Stimulated activated CD4-positive, alpha-beta T cell treated with anti-CD3 and anti-CD28 coated beads, Interleukin-4, amount 100 ng/mL, for 48 hours (primary cell): ENCODE data around the gene SAA1.
"Not testable (repeated sequence)": the region's sequence is repeated elsewhere in the genome, so short reads cannot be mapped to it uniquely, and the experiment has no call there.

ENCODE experiments used
- DNase-seq, 2 donors: peaks; one replicate each; pipeline ENCODE4 v3.0.0-alpha.2; 2020; ENCODE audit warnings: low read depth in 2 of 2

SAA1 gene

DNA sequence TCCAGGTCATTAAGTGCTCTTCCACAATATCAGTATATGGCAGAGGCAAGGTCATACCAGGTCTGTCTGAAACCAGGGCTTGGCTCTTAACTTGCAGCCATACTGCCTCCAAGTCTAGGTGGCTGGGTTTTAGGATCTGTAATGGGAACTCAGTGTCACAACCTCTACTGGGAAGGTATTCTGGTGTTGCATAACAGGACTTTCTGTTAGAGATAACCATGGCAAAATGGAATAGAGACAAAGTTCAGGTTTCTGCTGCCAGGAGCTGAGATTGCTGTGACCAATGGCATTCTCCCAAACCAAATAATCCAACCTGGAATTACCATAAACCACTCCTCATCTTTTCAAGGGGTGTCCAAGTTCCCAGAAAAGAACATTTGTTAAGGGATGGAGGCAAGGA is 6.8 kb upstream of the SAA1 start:
- DNase-seq = no peak

DNA sequence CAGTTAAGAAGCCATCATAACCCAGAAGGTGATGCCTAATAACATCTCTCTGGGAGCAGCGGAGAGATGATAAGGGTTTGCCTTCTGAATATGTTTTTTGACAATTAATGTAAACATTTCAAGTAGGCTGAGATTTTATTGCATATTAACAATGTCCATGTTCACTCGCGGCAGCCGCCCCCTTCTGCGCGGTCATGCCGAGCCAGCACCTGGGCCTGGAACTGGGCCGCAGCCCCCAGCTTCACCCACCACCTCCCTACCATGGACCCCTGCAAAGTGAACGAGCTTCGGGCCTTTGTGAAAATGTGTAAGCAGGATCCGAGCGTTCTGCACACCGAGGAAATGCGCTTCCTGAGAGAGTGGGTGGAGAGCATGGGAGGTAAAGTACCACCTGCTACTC is 4.3 kb upstream of the SAA1 start:
- DNase-seq = no peak

DNA sequence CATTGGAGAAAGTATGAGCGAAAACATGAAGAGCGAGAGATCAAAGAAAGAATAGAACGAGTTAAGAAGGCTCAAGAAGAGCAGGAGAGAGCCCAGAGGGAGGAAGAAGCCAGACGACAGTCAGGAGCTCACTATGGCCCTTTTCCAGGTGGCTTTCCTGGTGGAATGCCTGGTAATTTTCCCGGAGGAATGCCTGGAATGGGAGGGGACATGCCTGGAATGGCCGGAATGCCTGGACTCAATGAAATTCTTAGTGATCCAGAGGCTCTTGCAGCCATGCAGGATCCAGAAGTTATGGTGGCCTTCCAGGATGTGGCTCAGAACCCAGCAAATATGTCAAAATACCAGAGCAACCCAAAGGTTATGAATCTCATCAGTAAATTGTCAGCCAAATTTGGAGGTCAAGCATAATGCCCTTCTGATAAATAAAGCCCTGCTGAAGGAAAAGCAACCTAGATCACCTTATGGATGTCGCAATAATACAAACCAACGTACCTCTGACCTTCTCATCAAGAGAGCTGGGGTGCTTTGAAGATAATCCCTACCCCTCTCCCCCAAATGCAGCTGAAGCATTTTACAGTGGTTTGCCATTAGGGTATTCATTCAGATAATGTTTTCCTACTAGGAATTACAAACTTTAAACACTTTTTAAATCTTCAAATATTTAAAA is 3.2 kb upstream of the SAA1 start:
- DNase-seq = not testable (repeated sequence)

DNA sequence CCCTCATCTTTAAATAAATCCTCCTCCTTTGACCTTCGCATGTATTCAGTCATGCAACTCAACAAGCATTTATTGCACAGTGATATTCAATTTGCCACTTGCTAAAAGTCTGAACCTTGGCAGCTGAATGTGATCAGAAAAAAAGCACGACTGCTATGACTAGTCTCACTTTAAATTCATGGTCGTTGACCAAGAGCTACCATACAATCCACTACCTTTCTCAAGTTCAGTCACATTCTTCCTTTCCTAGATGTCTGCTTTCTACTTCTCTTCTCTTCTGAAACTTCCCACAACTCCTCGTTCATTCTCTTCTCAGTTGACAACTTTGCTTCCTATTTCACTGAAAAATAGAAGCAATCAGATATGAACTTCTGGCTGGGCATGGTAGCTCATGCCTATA is 2.0 kb upstream of the SAA1 start:
- no peak for DNase-seq

- no peak for DNase-seq
Observed at GRCh38 chr11:18264677-18265555, 1.1 kb upstream of the SAA1 start.

DNA sequence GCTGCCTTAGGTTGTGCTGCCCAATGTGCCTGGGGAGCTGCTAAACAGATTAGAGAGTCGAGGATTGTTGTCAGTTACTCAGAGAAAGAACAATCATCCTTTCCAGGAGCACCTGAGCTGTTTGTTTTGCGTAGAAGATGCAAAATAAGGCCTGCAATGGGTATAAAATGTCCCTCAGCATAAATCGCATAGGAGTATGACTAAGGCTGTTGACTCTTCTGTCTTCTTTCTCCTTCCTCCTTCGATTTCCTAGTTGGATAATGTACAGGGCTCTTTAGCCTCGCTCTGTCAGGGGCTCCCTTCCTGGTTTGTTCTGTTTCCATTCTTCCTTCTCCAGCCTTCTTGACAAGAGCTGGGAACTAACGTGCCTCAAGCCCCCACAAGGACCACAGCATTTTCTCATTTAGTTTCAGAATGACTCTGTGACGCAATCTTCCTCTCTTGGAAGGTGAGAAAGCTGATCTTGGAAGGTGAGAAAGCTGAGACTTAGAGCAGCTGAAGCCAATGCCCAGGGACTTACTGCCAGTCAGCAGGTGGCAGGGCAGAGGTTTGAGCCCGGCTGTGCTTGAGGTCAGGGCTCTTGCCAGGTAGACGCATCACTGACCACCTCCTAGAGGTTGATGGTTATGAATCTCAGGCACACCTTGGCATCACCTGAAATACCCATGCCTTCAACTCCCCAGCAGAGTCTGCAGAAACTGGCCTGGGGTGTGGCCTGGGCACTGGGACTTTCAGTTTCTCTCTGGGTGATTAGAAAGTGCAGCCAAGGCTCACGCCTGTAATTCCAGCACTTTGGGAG is 1.5 kb downstream of the SAA1 start:
- not testable (repeated sequence) for DNase-seq

DNA sequence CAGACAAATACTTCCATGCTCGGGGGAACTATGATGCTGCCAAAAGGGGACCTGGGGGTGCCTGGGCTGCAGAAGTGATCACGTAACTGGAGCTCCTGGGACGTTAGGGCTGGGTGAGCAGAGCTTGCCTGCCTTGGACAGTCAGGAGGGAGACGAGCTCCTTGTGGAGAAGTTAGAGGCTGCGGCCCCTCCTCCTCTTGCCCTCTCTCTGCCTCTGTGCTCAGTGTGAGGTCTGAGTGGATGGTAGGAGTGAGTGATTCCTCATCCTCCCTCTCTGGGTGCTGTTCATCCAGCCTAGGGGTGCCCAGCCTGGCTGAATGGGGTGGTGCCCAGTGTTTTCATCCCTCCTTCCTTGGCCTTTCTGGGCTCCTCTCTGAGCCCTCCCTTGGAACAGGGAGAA is 3.2 kb downstream of the SAA1 start:
- DNase-seq = not testable (repeated sequence)

DNA sequence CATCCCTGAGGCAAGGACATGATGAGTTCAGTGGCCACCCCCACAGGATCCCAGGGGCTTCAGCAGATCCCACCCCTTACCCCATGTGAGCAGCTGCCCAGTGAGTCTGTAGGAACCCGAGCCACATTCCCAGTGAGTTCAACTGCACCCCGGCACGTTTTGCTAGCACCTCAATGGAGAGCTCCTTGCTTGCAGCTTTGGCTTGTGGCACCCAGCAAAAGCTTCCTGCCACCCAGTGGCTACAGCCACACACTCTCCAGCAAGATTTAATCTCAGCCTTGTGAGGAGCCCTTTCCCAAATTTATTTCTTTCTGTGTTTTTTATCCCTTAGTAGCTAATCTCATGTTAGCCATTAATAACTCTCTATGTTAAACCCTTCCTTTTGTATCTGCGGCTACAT is 4.0 kb downstream of the SAA1 start:
- DNase-seq = no peak

GRCh38 chr11:18271206-18271605 is 5.1 kb downstream of the SAA1 start:
- no peak for DNase-seq

- DNase-seq = no peak
Observed at GRCh38 chr11:18277565-18278271, 11.7 kb downstream of the SAA1 start.

DNA sequence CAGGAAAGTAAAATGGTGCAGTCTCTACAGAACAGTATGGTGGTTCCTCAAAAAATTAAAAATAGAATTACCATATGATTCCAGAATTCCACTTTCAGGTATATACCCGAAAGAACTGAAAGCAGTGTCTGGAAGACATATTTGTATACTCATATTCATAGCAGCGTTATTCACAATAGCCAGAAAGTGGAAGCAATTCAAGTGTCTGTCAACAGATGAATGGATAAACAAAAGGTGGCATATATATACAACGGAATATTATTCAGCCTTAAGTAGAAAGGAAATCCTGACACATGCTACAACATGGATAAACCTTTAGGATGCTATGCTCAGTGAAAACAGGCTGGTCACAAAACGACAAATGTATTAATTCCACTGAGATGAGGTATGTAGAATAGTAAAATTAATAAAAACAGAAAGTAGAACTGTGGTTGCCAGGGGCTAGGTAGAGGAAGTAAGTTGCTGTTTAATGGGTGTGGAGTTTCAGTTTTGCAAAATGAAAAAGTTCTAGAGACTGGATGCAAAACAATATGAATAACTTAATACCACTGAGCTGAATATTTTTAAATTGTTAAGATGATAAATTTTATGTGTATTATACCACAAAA is 14.5 kb downstream of the SAA1 start:
- DNase-seq = no peak

DNA sequence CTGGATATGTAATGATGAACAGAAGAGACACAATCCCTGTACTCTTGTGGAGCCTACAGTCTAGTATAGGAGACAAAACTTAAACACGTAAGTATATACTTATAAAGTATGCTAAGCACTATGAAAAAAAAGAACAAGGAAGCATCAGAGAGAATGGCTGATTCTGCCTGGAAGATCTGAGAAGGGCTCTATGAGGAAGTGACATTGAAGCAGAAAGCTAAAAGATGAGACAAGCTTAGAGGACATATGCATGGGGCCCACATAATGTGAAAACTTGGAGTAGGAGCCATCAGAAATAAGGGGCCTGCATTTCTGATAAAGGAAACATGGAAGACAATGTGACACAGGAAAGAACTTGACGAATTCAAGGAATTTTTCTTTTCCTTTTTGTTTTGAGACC is 16.6 kb downstream of the SAA1 start:
- DNase-seq = no peak

- no peak for DNase-seq
Observed at GRCh38 chr11:18285841-18286240, 19.8 kb downstream of the SAA1 start.

DNA sequence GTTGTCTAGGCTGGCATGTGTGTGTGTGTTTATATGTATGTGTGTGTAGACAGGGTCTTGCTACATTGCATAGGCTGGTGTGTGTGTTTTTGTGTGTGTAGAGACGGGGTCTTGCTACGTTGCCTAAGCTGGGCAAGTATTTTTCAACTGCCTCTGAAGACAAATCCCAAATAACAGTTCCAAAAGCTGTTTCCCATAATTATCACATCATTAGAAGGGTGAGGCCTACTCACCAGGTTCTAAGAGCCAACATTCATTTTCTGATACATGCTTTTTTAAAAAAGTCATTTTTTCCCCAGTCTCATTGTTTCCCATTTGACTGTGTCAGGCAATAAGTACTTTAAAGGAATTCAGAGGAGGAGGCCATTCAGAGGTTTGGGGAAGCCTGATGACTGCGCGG is 22.8 kb downstream of the SAA1 start:
- DNase-seq = no peak

GRCh38 chr11:18294862-18295261 is 28.8 kb downstream of the SAA1 start:
- DNase-seq = no peak

GRCh38 chr11:18295316-18295715 is 29.3 kb downstream of the SAA1 start:
- DNase-seq = no peak

DNA sequence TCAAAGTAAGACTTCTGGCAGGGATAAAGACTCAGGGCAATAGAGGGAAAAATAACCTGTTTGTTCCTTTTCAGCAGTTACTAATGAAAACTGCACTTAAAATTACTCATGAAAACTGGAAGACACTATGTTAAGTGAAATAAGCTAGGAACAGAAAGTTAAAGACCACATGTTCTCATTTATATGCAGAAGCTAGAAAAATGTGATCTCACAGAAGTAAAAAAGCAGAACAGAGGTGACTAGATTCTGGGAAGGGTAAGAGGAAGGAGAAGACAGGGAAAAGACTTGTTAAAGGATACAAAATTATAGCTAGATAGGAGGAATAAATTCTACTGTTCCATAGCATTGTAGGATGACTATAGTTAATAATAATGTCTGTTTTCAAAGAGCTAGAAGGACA is 33.7 kb downstream of the SAA1 start:
- no peak for DNase-seq

GRCh38 chr11:18304745-18305144 is 38.7 kb downstream of the SAA1 start:
- no peak for DNase-seq

- DNase-seq = no peak
Observed at GRCh38 chr11:18307461-18308139, 41.5 kb downstream of the SAA1 start.

DNA sequence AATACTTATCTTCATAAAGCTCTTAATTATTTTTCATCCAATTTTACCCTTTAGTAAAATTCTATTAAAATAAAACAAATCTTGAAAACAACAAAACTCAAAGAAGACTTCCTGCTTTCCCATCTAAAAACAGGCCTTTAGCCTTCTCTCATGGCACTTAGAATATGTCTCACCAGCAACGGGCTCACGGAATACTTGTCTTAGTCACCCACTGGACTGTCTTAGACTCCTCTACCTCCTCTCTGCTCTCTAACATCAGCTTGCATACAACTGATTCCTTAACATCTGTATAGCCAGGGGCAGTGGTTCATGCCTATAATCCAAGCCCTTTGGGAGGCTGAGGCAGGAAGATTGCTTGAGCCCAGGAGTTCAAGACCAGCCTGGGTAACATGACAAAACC is 42.2 kb downstream of the SAA1 start:
- DNase-seq = no peak

GRCh38 chr11:18309691-18310090 is 43.6 kb downstream of the SAA1 start:
- DNase-seq = no peak
